KMS-11 (cell line): ENCODE data around the gene CSF2RB.

Experiments used
- H2AFZ ChIP-seq: fragments of 200-600 bp; sonication (generic); 2 replicates; pipeline ENCODE4 v1.6.1; 2016; ENCODE audit warnings: antibody characterized with exemption, mixed run types, low read depth
- H3K27ac ChIP-seq: fragments of 200-600 bp; sonication (generic); 2 replicates; pipeline ENCODE4 v1.6.1; 2016; ENCODE audit warnings: mild to moderate bottlenecking, mixed run types
- H3K27me3 ChIP-seq: fragments of 200-600 bp; sonication (generic); 2 replicates; pipeline ENCODE4 v1.6.1; 2017; ENCODE audit warnings: mild to moderate bottlenecking, low read depth, mixed run types, moderate library complexity; ENCODE audit not compliant: insufficient read depth
- H3K36me3 ChIP-seq: fragments of 200-600 bp; sonication (generic); 2 replicates; pipeline ENCODE4 v1.6.1; 2017; ENCODE audit warnings: mild to moderate bottlenecking, mixed run types; ENCODE audit not compliant: insufficient read depth
- H3K4me1 ChIP-seq: fragments of 200-600 bp; sonication (generic); 2 replicates; pipeline ENCODE4 v1.6.1; 2016; ENCODE audit warnings: mild to moderate bottlenecking, low read depth, mixed run types; ENCODE audit not compliant: poor library complexity, severe bottlenecking
- H3K4me2 ChIP-seq: fragments of 200-600 bp; sonication (generic); 2 replicates; pipeline ENCODE4 v1.7.0; 2016; ENCODE audit warnings: mild to moderate bottlenecking, mixed run types
- H3K4me3 ChIP-seq: fragments of 200-600 bp; sonication (generic); IDR thresholded peaks from 2 replicates; pipeline ENCODE4 v1.6.1; 2017; ENCODE audit warnings: low read depth, low read length, mixed read lengths; ENCODE audit not compliant: insufficient read depth
- H3K79me2 ChIP-seq: fragments of 200-600 bp; sonication (generic); 2 replicates; pipeline ENCODE4 v1.6.1; 2016; ENCODE audit warnings: low read depth, mixed run types; ENCODE audit not compliant: insufficient read depth
- H3K9ac ChIP-seq: fragments of 200-600 bp; sonication (generic); 2 replicates; pipeline ENCODE4 v1.6.1; 2016; ENCODE audit warnings: mild to moderate bottlenecking, mixed run types
- H4K20me1 ChIP-seq: fragments of 200-600 bp; sonication (generic); 2 replicates; pipeline ENCODE4 v1.6.1; 2016; ENCODE audit warnings: mild to moderate bottlenecking, mixed run types; ENCODE audit not compliant: insufficient read depth
- TF ChIP-seq, protein P1 (sequence below): fragments of 200-600 bp; sonication (generic); conservative IDR thresholded peaks from 2 replicates; pipeline ENCODE4 v1.6.1; 2017; ENCODE audit warnings: low read depth, mild to moderate bottlenecking, antibody characterized with exemption, low read length, moderate library complexity, mixed read lengths

CSF2RB gene

DNA sequence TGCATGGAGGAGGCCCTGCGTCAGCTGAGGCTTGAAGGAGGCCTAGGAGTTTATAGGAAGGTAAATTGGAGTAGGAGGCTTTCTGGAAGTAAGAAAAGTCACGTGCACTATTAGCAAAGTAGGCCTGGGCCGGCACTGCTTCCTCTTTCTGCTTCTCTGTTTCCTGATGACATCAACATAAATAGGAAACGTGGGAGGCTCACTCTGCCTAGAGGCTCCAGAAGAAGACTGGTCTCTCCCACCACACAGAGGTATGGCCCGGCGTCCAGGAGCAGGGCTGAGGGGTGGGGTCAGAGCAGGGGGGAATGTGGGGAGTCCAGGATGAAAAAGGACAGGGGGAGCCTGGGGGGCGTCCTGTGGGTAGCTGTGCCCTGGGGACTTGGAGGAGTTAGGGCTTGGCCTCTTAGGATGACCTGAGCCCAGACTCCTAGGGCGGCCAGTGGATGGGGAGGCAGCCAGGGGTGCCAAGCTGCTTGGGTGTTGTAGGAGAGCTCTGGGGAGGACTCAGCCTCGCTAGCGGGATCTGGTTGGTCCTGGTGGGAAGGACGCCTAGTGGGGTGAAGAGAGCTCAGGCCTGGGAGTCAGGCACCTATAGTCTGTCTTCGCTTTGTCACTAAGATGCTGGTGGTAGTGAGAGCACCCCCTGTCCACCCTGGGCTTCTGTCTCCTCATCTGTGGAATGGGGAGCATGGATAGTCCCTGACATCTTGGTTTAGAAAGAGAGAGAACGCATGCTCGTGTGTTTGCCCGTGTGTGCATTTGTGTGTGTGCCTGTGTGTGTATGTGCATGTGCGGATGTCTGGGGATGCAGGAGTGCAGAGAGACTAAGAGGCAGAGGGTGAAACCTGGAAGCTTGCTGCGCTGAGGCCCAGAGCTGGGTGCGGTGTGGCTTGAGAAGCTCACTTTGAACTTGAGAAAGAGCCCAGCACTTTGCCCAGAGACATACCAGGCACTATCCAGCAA, at the start of gene CSF2RB:
Gene CSF2RB (plus strand): TSS at position 202 of the 963 bp plus-strand sequence. CDS start 8,580 bp downstream, outside the sequence.
- TF ChIP-seq, protein P1, sequence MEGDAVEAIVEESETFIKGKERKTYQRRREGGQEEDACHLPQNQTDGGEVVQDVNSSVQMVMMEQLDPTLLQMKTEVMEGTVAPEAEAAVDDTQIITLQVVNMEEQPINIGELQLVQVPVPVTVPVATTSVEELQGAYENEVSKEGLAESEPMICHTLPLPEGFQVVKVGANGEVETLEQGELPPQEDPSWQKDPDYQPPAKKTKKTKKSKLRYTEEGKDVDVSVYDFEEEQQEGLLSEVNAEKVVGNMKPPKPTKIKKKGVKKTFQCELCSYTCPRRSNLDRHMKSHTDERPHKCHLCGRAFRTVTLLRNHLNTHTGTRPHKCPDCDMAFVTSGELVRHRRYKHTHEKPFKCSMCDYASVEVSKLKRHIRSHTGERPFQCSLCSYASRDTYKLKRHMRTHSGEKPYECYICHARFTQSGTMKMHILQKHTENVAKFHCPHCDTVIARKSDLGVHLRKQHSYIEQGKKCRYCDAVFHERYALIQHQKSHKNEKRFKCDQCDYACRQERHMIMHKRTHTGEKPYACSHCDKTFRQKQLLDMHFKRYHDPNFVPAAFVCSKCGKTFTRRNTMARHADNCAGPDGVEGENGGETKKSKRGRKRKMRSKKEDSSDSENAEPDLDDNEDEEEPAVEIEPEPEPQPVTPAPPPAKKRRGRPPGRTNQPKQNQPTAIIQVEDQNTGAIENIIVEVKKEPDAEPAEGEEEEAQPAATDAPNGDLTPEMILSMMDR, result no peak
- Histone ChIP-seq H3K27ac (no peak within 1 kb of the TSS), H3K4me3 (no peak within 1 kb of the TSS), H3K4me2 (no peak within 1 kb of the TSS), H3K9ac (no peak within 1 kb of the TSS), H3K79me2 (no peaks in the 10 kb centered on the region), H3K4me1 (peaks cover 4% of the 10 kb centered on the region), H3K36me3 (no peaks in the 10 kb centered on the region), H4K20me1 (no peaks in the 10 kb centered on the region), H3K27me3 (peaks cover 4% of the 10 kb centered on the region; the same call in 1 of the 2 replicates), H2AFZ (no peak within 1 kb of the TSS)

DNA sequence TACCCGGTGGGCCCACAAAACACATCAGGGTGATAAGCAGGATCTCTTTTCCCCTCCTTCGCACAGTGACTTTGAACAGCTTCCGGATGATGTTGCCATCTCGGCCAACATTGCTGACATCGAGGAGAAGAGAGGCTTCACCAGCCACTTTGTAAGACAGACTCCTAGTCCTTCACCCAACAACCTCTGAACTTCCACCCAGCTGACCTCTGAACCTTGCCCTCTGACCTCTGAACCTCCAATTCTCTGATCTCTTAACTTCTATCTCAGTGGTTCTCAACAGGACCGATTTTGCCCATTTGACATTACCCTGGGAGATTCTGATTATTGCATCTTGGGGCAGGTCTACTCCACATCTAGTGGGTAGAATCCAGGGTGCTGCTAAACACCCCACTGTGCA, 49.4 kb upstream of the CSF2RB start:
- Histone ChIP-seq H3K27me3 (peaks cover 30% of the 10 kb centered on the region), H3K27ac (no peak overlapping the region), H3K4me3 (no peak overlapping the region), H3K36me3 (no peaks in the 10 kb centered on the region), H3K9ac (no peak overlapping the region), H3K4me1 (no peaks in the 10 kb centered on the region), H2AFZ (no peak overlapping the region), H3K4me2 (no peak overlapping the region), H3K79me2 (no peaks in the 10 kb centered on the region), H4K20me1 (no peaks in the 10 kb centered on the region)
- TF ChIP-seq, protein P1, result no peak

DNA sequence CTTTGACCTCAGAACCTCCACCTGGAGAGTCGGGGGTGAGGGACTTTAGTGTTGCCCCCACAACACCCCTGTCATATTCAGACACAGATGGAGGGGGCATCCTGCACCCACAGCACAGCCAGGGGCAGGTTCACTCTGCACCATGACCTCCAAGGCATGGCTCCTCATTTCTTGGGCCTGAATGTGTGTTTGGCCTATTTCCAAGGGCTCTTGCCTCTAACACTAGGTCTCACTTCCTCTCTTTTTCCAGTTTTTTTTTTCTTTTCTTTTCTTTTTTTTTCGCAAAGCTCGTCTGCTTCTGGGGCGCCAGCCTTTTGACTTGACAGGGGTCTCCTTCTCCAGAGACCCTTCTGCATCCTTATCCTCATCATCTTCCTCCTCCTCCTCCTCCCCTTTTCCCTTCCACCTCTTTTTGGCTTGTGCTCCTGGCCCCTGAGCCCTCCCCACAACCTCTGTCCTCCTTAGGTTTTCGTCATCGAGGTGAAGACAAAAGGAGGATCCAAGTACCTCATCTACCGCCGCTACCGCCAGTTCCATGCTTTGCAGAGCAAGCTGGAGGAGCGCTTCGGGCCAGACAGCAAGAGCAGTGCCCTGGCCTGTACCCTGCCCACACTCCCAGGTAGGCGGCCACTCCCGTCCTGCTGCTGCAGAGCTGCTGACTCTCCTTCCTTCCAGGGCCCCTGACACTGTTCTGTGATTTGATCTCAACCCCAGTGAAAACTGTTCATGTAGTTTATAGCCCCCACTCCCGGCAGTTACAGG, 48.8 kb upstream of the CSF2RB start:
- H3K4me3 ChIP-seq, result no peak overlapping the region
- no peak overlapping the region for H2AFZ ChIP-seq
- H3K27ac ChIP-seq, result no peak overlapping the region
- TF ChIP-seq, protein P1, result no peak
- no peaks in the 10 kb centered on the region for H4K20me1 ChIP-seq
- H3K79me2 ChIP-seq, result no peaks in the 10 kb centered on the region
- no peak overlapping the region for H3K4me2 ChIP-seq
- H3K36me3 ChIP-seq, result no peaks in the 10 kb centered on the region
- H3K4me1 ChIP-seq, result no peaks in the 10 kb centered on the region
- peaks cover 35% of the 10 kb centered on the region for H3K27me3 ChIP-seq
- no peak overlapping the region for H3K9ac ChIP-seq

DNA sequence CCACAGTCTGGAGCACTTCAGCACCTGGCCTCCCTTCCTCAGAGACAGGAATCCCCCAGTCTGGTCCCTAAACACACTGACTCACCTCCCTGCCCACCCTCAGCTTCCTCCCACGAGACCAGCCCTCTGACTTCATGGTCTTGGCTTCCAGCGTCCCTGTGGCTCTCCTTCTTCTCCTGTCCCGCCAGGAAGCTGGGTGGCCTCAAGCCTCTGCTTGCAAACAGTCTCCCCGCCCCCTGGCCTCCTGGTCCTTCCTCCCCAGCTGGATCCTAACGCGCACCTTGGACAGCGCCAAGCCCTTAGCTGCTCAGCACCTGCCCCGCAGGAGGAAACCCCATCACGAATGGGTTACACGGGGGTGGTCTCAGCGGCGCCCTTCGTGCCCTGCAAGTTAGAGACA, 48.1 kb upstream of the CSF2RB start:
- Histone ChIP-seq H3K79me2 (no peaks in the 10 kb centered on the region), H3K27ac (no peak overlapping the region), H3K4me1 (no peaks in the 10 kb centered on the region)

More for the DNA sequence above, 48.1 kb upstream of the CSF2RB start:
- TF ChIP-seq, protein P1, result no peak
- H3K9ac ChIP-seq, result no peak overlapping the region
- peaks cover 35% of the 10 kb centered on the region for H3K27me3 ChIP-seq
- H3K36me3 ChIP-seq, result no peaks in the 10 kb centered on the region
- no peak overlapping the region for H3K4me3 ChIP-seq
- H4K20me1 ChIP-seq, result no peaks in the 10 kb centered on the region
- H2AFZ ChIP-seq, result no peak overlapping the region
- no peak overlapping the region for H3K4me2 ChIP-seq
